SK-N-SH (cell line): Measurements from ENCODE around the gene PXK. TPM values are rescaled to one million over a fixed set of nuclear protein-coding genes. Genes with fewer than 3 reads are reported as not detected.

Source experiments
- CTCF ChIA-PET: fragments of 300-600, 350-600 bp; formaldehyde crosslinking; extraction: SDS; loops from one replicate; lab custom pipeline; 2021; lab: Yijun Ruan, JAX
- POLR2A ChIA-PET: fragments of 350-600 bp; sonication (Branson Sonifier 250); formaldehyde crosslinking; extraction: SDS; loops from one replicate; lab custom pipeline; 2020; ENCODE audit warnings: antibody characterized with exemption, inconsistent platforms; lab: Yijun Ruan, JAX
- DNase-seq: peaks from one replicate; pipeline ENCODE4 v3.0.0; 2012
- H2AFZ ChIP-seq: fragments of 200-600 bp; sonication (generic); 2 replicates; pipeline ENCODE4 v1.8.1; 2016; ENCODE audit warnings: antibody characterized with exemption, mild to moderate bottlenecking, low read depth
- H3F3A ChIP-seq: fragments of 200-600 bp; sonication (generic); replicated peaks from 2 replicates; pipeline ENCODE3; 2016; ENCODE audit warnings: antibody characterized with exemption, mild to moderate bottlenecking; ENCODE audit not compliant: insufficient read depth
- H3K27ac ChIP-seq, 2 experiments: fragments of 200-500 bp in 1 of 2; fragments of 200-600 bp in 1 of 2; sonication (Bioruptor generic) in 1 of 2; sonication (generic), shearing (Covaris generic) in 1 of 2; 2 replicates each; pipeline versions ENCODE4 v1.5.1 to v1.6.1; 2014 to 2016; ENCODE audit warnings: low read depth in 2 of 2, inconsistent platforms in 1 of 2, low read length in 1 of 2, mild to moderate bottlenecking in 1 of 2, mixed read lengths in 1 of 2
- H3K27me3 ChIP-seq: fragments of 200-600 bp; sonication (generic), shearing (Covaris generic); 2 replicates; pipeline ENCODE4 v1.6.1; 2016; ENCODE audit warnings: mixed run types; ENCODE audit not compliant: insufficient read depth
- H3K36me3 ChIP-seq, 2 experiments: fragments of 200-500 bp in 1 of 2; fragments of 200-600 bp in 1 of 2; sonication (Bioruptor generic) in 1 of 2; sonication (generic) in 1 of 2; replicated peaks in 1 of 2; 2 replicates each; pipeline versions ENCODE3 to v1.5.1; 2014 to 2016; ENCODE audit warnings: low read length in 1 of 2, mild to moderate bottlenecking in 1 of 2; ENCODE audit not compliant: insufficient read depth in 2 of 2, control insufficient read depth in 1 of 2
- H3K4me1 ChIP-seq, 2 experiments: fragments of 200-500 bp in 1 of 2; fragments of 200-600 bp in 1 of 2; sonication (Bioruptor generic) in 1 of 2; sonication (generic), shearing (Covaris generic) in 1 of 2; 2 replicates each; pipeline versions ENCODE4 v1.5.1 to v1.6.1; 2014 to 2016; ENCODE audit warnings: low read depth in 1 of 2, low read length in 1 of 2, mixed run types in 1 of 2; ENCODE audit not compliant: insufficient read depth in 2 of 2, control insufficient read depth in 1 of 2
- H3K4me2 ChIP-seq: fragments of 200-600 bp; sonication (generic), shearing (Covaris generic); 2 replicates; pipeline ENCODE4 v1.6.1; 2017; ENCODE audit warnings: mixed run types
- H3K4me3 ChIP-seq, 2 experiments: fragments of 200-500 bp in 1 of 2; fragments of 200-600 bp in 1 of 2; sonication (Bioruptor generic) in 1 of 2; sonication (generic), shearing (Covaris generic) in 1 of 2; 2 replicates each; pipeline versions ENCODE4 v1.5.1 to v1.8.1; 2014 to 2016; ENCODE audit warnings: low read depth in 2 of 2, inconsistent platforms in 1 of 2, low read length in 1 of 2, mild to moderate bottlenecking in 1 of 2, mixed read lengths in 1 of 2, moderate library complexity in 1 of 2
- H3K79me2 ChIP-seq: fragments of 200-600 bp; sonication (generic); 2 replicates; pipeline ENCODE4 v1.8.1; 2017; ENCODE audit warnings: mild to moderate bottlenecking; ENCODE audit not compliant: insufficient read depth
- H3K9ac ChIP-seq: fragments of 200-600 bp; sonication (generic); 2 replicates; pipeline ENCODE4 v1.6.1; 2017; ENCODE audit warnings: mixed run types
- H3K9me2 ChIP-seq: fragments of 200-600 bp; sonication (generic); 2 replicates; pipeline ENCODE4 v1.6.1; 2017; ENCODE audit warnings: mixed run types
- H3K9me3 ChIP-seq: fragments of 200-600 bp; sonication (generic); 2 replicates; pipeline ENCODE4 v1.6.1; 2017; ENCODE audit warnings: mixed run types, mild to moderate bottlenecking, moderate library complexity
- H4K20me1 ChIP-seq: fragments of 200-600 bp; sonication (generic); 2 replicates; pipeline ENCODE4 v1.6.1; 2017; ENCODE audit warnings: mild to moderate bottlenecking, mixed run types; ENCODE audit not compliant: insufficient read depth
- ELF1 ChIP-seq: IDR thresholded peaks from 2 replicates; pipeline ENCODE4 v1.4.0; 2012
- FOSL2 ChIP-seq: IDR thresholded peaks from 2 replicates; pipeline ENCODE4 v1.4.0; 2012; ENCODE audit warnings: low read depth, mild to moderate bottlenecking, moderate library complexity, borderline replicate concordance
- GABPA ChIP-seq: IDR thresholded peaks from 2 replicates; pipeline ENCODE4 v1.4.0; 2012; ENCODE audit warnings: low read depth, mild to moderate bottlenecking
- POLR2AphosphoS5 ChIP-seq: IDR thresholded peaks from 2 replicates; pipeline ENCODE4 v1.6.1; 2012; ENCODE audit warnings: low read depth, low read length
- RAD21 ChIP-seq: IDR thresholded peaks from 2 replicates; pipeline ENCODE4 v1.6.1; 2012; ENCODE audit warnings: mild to moderate bottlenecking, low read length
- RFX5 ChIP-seq: IDR thresholded peaks from 2 replicates; pipeline ENCODE4 v1.6.1; 2012; ENCODE audit warnings: mild to moderate bottlenecking, improper control_type of control experiment, low read length
- RXRA ChIP-seq: IDR thresholded peaks from 2 replicates; pipeline ENCODE4 v1.4.0; 2012; ENCODE audit warnings: low read depth, mild to moderate bottlenecking, borderline replicate concordance
- TCF12 ChIP-seq: IDR thresholded peaks from 2 replicates; pipeline ENCODE4 v1.4.0; 2012
- YY1 ChIP-seq: IDR thresholded peaks from 2 replicates; pipeline ENCODE4 v1.4.0; 2012; ENCODE audit warnings: low read depth, mild to moderate bottlenecking
- ZBTB33 ChIP-seq: IDR thresholded peaks from 2 replicates; pipeline ENCODE4 v1.4.0; 2012; ENCODE audit warnings: low read depth, borderline replicate concordance
- whole genome bisulfite sequencing: methylation state at CpG from one replicate; pipeline ENCODE4 v1.1.6; 2017; ENCODE audit warnings: low lambda C conversion rate; 5-methylcytosine and 5-hydroxymethylcytosine counted together
- polyA plus RNA-seq, 3 experiments: library from polyadenylated mRNA; depleted of rRNA; stranded (reverse); fragments of >200 nt; gene quantifications; 2 replicates each; pipeline ENCODE4 v1.2.3, GENCODE V29; 2012
- TF ChIP-seq, protein P1 (sequence below): fragments of 200-600 bp; sonication (generic); IDR thresholded peaks from 2 replicates; pipeline ENCODE4 v1.6.1; 2017; ENCODE audit warnings: antibody characterized with exemption, mild to moderate bottlenecking, moderate library complexity

Gene PXK
- polyA plus RNA-seq, 1 of the 3 experiments (the other 2 are of a cell fraction) = 8.4 TPM

- POLR2A ChIA-PET = no interaction called here
- Histone ChIP-seq H2AFZ (no peak overlapping the region), H3K9ac (no peak overlapping the region; the same call in 1 of the 2 replicates), H3K36me3 (peaks cover 0 to 4% of the 10 kb centered on the region in 2 experiments), H3K4me2 (peak overlapping the region; percentile 37; the same call in 1 of the 2 replicates), H3K4me1 (peaks cover 13 to 43% of the 10 kb centered on the region in 2 experiments), H3F3A (peaks cover 42% of the 10 kb centered on the region), H3K9me3 (no peaks in the 10 kb centered on the region), H4K20me1 (no peaks in the 10 kb centered on the region), H3K27me3 (no peaks in the 10 kb centered on the region), H3K9me2 (no peaks in the 10 kb centered on the region), H3K79me2 (no peaks in the 10 kb centered on the region), H3K27ac (peak overlapping the region; percentile 40 to 68; a peak in 3 of 4 replicates), H3K4me3 (no peak overlapping the region)
- TF ChIP-seq RFX5 (no peak), GABPA (peak; percentile 40)
- WGBS = 50% methylated on average over 3 of the region's 3 CpGs
- CTCF ChIA-PET = no interaction called here
- no peak for DNase-seq
These were observed 54.1 kb downstream of the PXK start for GRCh38 chr3:58386626-58387365.

DNA sequence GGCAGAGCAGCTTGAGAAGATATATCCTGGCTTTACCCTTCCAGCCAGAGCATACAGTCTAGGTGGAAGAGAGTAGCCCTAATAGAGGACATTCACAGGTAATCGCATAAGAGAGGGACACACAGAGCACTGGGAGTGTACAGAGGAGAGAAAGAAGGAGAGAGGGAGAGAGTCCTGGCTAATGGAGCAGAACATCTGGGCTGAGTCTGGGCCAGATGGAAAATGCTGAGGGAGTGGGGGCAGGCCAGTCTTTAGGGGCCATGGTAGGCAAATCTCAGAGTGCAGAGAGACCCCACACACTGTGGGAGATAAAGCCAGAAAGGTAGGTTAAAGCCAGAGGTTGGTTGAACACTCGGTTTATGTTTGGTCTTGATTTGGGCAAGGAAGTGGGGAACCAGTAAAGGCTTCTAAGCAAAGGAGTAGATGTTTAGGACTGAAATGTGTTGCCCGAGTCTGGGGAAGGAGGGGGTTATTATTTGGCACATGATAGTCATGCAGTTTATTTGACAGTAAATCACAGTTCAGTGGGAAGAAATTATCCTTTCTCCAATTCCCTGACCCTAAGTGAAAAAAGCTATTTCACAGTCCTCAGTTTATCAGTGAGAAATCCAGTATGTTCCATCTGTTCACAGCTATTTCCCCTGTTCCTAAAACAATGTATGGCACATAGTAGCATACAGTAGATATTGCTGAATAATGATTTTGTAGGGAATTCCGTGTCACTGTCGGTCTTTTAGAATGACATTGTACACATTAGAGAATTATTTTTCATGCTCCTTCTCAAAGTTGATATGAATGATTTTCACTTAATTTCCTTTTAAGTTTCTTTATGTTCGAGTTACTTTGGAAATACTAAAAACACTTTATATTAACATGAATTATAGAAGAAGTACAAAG is 55.2 kb downstream of the PXK start:
- Histone ChIP-seq H3K9me2 (no peaks in the 10 kb centered on the region), H4K20me1 (no peaks in the 10 kb centered on the region)
- CTCF ChIA-PET = interaction anchor here (0.7 to 1.2 kb wide), 4 partner anchors 16 to 52 kb away, joined by 3 to 7 read pairs (median 3); no protein-coding TSS in a partner anchor
- TF ChIP-seq ELF1 = no peak
- TF ChIP-seq ZBTB33 = no peak
- no peak for TF ChIP-seq RAD21
- TF ChIP-seq FOSL2 = no peak
- TF ChIP-seq, protein P1, sequence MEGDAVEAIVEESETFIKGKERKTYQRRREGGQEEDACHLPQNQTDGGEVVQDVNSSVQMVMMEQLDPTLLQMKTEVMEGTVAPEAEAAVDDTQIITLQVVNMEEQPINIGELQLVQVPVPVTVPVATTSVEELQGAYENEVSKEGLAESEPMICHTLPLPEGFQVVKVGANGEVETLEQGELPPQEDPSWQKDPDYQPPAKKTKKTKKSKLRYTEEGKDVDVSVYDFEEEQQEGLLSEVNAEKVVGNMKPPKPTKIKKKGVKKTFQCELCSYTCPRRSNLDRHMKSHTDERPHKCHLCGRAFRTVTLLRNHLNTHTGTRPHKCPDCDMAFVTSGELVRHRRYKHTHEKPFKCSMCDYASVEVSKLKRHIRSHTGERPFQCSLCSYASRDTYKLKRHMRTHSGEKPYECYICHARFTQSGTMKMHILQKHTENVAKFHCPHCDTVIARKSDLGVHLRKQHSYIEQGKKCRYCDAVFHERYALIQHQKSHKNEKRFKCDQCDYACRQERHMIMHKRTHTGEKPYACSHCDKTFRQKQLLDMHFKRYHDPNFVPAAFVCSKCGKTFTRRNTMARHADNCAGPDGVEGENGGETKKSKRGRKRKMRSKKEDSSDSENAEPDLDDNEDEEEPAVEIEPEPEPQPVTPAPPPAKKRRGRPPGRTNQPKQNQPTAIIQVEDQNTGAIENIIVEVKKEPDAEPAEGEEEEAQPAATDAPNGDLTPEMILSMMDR = no peak
- no peak for TF ChIP-seq TCF12
- no peak for TF ChIP-seq YY1
- no peak for TF ChIP-seq POLR2AphosphoS5
- no peak for TF ChIP-seq RXRA
- TF ChIP-seq, all 33 proteins: peak for 0
- DNase-seq = no peak
- H3K36me3 ChIP-seq = peaks cover 0 to 4% of the 10 kb centered on the region in 2 experiments
- no peak overlapping the region for H3K4me3 ChIP-seq
- POLR2A ChIA-PET = no interaction called here
- H3F3A ChIP-seq = peaks cover 35% of the 10 kb centered on the region
- no peaks in the 10 kb centered on the region for H3K9me3 ChIP-seq
- no peaks in the 10 kb centered on the region for H3K79me2 ChIP-seq
- 96% methylated on average over 6 of the region's 6 CpGs for WGBS
- no peak overlapping the region for H2AFZ ChIP-seq
- no peak overlapping the region for H3K4me2 ChIP-seq
- no peak overlapping the region for H3K9ac ChIP-seq
- no peaks in the 10 kb centered on the region for H3K27me3 ChIP-seq
- peak overlapping the region; percentile 68 to 89 for H3K27ac ChIP-seq
- peaks cover 13 to 46% of the 10 kb centered on the region in 2 experiments for H3K4me1 ChIP-seq
